ENCODE measurements around the gene AMPD3. TPM values are rescaled to one million over a fixed set of nuclear protein-coding genes. Genes with fewer than 3 reads are reported as not detected.

Gene AMPD3
- polyA plus RNA-seq, 1 experiment: 11.1 TPM

DNA sequence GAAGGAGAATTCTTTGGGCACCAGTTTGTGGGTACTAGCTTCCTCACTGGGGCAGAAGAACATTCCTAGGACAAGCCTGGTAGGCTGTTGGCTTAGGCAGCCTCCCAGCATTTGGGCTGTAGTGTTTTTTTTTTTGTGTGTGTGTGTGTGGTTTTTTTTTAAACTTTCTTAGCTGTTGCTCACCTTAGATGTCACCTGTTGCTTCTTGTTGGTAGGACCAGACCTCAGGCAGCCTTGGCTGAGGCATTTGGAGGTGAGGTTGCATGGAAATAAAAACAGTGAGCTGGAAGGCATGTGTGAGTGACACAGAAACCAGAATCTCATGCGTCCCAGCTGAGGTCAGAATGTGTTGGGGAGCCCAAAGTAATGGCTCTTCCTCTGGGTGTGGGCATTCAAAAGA is 21.3 kb downstream of the AMPD3 start:
- no peaks in the 10 kb centered on the region for H3K27me3 ChIP-seq (ENCODE audit: control insufficient read depth, insufficient read depth, low read length)
- ChIA-PET CTCF (no interaction called here), POLR2A (no interaction called here)
- TF ChIP-seq, protein P1, sequence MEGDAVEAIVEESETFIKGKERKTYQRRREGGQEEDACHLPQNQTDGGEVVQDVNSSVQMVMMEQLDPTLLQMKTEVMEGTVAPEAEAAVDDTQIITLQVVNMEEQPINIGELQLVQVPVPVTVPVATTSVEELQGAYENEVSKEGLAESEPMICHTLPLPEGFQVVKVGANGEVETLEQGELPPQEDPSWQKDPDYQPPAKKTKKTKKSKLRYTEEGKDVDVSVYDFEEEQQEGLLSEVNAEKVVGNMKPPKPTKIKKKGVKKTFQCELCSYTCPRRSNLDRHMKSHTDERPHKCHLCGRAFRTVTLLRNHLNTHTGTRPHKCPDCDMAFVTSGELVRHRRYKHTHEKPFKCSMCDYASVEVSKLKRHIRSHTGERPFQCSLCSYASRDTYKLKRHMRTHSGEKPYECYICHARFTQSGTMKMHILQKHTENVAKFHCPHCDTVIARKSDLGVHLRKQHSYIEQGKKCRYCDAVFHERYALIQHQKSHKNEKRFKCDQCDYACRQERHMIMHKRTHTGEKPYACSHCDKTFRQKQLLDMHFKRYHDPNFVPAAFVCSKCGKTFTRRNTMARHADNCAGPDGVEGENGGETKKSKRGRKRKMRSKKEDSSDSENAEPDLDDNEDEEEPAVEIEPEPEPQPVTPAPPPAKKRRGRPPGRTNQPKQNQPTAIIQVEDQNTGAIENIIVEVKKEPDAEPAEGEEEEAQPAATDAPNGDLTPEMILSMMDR (IDR thresholded peaks at IDR 0.05; ENCODE audit: insufficient read depth, low read depth, low read length): no peak
- H3K4me3 ChIP-seq (ENCODE audit: low read depth, low read length): no peak overlapping the region
- no peak for DNase-seq (ENCODE audit: low read depth)
- peaks cover 3% of the 10 kb centered on the region; the same call in 1 of the 2 replicates for H3K36me3 ChIP-seq (ENCODE audit: control insufficient read depth, insufficient read depth, low read length)

DNA sequence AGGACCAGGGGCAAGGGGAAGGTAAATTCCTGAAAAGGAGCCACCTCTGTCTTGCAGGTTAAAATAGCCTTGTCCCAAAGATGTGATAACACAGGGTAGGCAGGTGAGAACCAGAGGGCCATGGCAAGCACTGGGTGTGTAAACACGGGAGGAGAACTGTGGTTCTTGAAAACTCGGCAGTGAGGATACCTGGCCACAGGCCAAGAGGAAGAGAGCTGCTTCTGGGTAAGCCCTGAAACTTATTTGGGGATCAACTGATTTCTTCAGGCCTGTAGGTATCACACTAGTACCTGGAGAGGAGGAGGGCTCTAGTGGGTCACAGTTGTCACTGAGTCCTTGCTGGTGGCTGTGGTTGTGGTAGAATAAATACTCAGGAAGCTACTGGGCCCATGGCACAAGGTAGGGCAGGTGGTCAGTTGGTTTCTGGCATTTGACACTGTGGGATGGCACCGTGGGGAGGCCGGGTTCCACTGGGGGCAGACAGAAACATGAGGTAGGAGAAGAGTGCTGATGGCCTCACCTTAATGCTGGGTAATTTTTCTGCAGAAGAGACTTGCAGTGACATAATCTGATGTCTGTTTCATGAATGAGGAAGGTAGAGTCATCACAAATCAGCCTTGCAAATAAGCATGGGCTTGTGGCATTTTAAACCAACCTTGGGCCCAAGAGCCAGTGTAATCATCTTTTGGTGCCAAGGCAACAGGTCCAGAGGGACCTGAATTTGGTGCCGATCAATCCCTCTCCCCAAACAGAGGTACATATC is 22.0 kb downstream of the AMPD3 start:
- ChIA-PET CTCF (no interaction called here), POLR2A (no interaction called here)
- TF ChIP-seq, protein P1 (IDR thresholded peaks at IDR 0.05; ENCODE audit: insufficient read depth, low read depth, low read length): no peak
- H3K36me3 ChIP-seq (ENCODE audit: control insufficient read depth, insufficient read depth, low read length): peaks cover 4% of the 10 kb centered on the region
- no peak overlapping the region for H3K4me3 ChIP-seq (ENCODE audit: low read depth, low read length)
- H3K27me3 ChIP-seq (ENCODE audit: control insufficient read depth, insufficient read depth, low read length): no peaks in the 10 kb centered on the region
- DNase-seq (ENCODE audit: low read depth): no peak

DNA sequence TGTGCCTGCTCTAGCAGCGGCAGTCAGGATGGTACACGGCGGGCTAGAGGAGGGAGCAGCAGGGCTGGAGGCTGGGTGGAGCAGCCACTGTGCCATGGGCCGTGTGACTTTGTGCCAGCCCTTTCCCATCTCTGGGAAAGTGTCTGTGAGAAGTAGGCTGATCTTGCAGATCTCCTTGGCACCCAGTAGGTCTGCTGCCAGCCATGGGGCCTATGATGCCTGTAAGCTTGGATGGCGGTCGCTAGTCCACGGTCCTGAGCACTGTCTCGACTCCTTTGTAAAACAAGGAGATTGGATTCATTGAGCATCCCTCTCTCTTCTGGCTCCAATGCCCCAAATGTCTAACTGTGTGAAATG is 22.6 kb downstream of the AMPD3 start:
- ChIA-PET CTCF (no interaction called here), POLR2A (no interaction called here)
- H3K36me3 ChIP-seq (ENCODE audit: control insufficient read depth, insufficient read depth, low read length): peaks cover 4% of the 10 kb centered on the region
- TF ChIP-seq, protein P1 (IDR thresholded peaks at IDR 0.05; ENCODE audit: insufficient read depth, low read depth, low read length): no peak
- H3K4me3 ChIP-seq (ENCODE audit: low read depth, low read length): no peak overlapping the region
- H3K27me3 ChIP-seq (ENCODE audit: control insufficient read depth, insufficient read depth, low read length): no peaks in the 10 kb centered on the region
- no peak for DNase-seq (ENCODE audit: low read depth)

DNA sequence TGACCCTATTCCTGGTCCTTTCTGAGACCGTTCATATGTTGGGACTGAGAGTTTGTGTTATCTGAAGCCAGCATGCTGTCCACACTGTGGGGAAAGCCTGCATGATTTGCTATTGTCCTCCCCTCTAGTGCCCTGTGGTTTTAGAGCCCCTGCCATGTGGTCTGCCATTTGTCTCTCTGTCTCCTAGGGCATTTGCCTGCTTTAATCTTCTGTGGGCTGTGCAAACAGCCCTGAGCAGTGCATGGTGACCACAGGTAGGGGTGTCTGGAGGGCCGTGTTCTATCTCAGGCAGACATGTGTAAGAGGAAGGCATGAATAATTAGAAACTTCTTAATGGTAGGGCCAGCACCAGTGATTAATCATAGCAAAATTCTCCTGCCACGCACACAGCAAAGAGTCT is 23.0 kb downstream of the AMPD3 start:
- no peak for DNase-seq (ENCODE audit: low read depth)
- Histone ChIP-seq H3K36me3 (ENCODE audit: control insufficient read depth, insufficient read depth, low read length) (peaks cover 4% of the 10 kb centered on the region), H3K27me3 (ENCODE audit: control insufficient read depth, insufficient read depth, low read length) (no peaks in the 10 kb centered on the region), H3K4me3 (ENCODE audit: low read depth, low read length) (no peak overlapping the region)
- TF ChIP-seq, protein P1 (IDR thresholded peaks at IDR 0.05; ENCODE audit: insufficient read depth, low read depth, low read length): no peak
- CTCF ChIA-PET: no interaction called here
- POLR2A ChIA-PET: no interaction called here

DNA sequence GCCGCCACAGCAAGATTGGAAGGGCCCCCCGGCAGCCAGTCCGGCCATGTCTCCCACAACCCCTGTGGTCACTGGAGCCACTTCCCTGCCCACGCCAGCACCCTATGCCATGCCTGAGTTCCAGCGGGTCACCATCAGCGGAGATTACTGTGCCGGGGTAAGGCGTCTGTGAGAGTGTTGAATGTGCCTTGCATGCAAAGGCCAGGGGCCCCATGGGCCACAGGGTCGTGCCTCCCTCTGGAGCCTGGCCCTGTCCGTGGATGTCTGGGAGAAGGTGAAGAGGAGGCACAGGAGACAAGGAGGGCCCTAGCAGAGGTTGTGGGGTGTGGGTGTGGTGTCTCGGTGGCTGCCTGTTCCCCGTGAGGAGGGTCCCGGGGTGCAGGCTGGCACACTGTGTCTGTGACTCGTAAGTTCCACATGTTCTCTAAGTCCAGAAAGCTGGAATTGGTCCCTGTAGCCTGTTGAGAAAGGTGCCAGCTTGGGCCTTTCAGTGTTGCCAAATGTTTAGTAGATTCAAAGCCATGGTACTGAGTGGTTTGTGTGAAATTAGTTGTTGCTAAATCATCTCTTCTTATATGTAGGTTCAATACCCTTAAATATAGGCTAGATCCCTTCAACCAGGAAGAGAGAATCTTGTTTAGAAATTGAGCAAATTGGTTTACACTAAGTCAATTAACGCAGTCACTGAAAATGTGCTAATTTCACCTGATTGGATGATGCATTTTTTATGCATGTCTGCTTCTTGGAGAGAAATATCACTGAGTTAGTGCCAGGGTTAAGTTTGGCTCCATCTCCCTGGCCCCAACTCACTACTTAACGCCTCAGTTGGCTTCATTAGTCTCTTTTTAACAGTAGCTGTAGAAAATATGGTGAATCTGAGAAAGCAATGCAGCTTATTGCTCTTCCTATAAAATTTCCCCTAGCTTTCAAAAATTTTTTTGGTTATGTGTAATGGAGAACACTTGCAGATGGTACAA is 23.8 kb downstream of the AMPD3 start:
- ChIA-PET POLR2A (no interaction called here), CTCF (no interaction called here)
- Histone ChIP-seq H3K27me3 (ENCODE audit: control insufficient read depth, insufficient read depth, low read length) (no peaks in the 10 kb centered on the region), H3K4me3 (ENCODE audit: low read depth, low read length) (no peak overlapping the region), H3K36me3 (ENCODE audit: control insufficient read depth, insufficient read depth, low read length) (peaks cover 4% of the 10 kb centered on the region)
- TF ChIP-seq, protein P1 (IDR thresholded peaks at IDR 0.05; ENCODE audit: insufficient read depth, low read depth, low read length): no peak
- no peak for DNase-seq (ENCODE audit: low read depth)
